NCI-H82 (cell line): ENCODE results near the gene SIRPG.
"Not testable (repeated sequence)": the region's sequence is repeated elsewhere in the genome, so short reads cannot be mapped to it uniquely, and the experiment has no call there.

ENCODE experiments used
- DNase-seq: peaks from one replicate; lab custom pipeline; 2025; lab: John Stamatoyannopoulos, UW

Gene SIRPG

DNA sequence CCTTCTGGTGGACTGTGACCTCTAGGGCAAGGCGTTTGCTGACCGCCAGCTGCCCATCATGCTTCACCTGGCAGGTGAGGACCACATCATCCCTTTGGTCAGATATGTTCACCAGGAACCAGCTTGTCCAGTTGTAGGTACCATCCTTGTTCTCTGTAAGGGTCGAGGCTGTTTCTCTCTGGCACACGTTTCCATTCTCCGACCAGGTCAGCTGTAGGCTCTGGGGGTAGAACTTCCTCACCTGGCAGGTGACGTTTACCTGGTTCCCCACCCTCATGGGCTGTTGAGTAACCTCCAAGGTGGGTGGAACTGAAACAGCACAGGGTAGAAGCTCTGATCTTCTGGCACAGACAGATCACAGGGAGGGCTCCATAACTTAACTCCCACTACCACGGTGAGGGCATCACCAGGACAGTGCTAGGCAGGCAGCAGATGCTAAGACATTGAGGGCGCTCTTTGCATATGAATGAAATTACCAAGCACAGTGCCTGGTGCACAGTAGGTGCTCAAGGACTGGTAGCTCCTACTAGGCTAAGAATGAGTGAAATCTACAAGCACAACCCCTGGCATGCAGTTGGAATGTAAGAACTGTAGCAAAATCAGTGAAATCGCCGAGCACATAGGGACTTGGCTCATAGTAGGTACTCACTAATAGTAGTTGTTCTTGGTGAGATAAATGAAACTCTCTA, 22.1 kb downstream of the SIRPG start:
- DNase-seq: no peak

DNA sequence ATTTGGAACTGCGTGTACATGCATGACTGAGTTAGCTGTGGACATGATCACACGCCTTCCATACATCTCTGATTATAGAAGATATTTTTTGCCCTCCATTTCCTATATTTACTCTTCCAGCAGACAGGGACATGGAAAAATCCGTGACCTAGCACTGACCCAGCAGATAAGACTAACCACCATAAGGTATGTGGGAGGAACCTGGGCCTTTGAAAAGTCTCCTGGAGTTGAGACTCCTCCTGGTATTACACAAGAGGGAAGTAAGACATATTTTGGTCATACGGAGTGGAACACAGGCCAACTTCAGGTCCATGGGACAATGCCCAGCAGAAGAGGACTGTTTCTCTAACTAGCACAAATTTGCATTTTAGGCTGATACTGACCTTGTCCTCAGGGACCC, 24.0 kb downstream of the SIRPG start:
- DNase-seq: no peak

DNA sequence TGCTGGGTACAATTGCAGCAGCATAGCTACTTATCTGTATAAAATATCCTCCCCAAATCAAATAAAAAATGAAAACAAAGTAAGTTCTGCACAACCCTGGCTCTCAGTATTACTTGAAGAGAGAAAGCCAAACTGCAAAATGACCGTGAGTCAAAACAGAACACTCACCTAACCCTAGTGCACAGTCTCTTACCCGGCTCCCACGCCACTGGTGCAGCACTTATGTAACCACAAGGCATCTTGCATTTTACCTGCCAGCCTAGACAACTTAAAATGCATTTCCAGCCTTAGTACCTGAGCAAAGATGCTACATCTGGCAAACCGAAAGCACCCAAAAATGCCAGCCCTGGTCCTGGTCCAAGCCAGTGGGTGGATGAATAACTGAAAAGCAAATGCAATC, 25.4 kb downstream of the SIRPG start:
- DNase-seq: no peak

DNA sequence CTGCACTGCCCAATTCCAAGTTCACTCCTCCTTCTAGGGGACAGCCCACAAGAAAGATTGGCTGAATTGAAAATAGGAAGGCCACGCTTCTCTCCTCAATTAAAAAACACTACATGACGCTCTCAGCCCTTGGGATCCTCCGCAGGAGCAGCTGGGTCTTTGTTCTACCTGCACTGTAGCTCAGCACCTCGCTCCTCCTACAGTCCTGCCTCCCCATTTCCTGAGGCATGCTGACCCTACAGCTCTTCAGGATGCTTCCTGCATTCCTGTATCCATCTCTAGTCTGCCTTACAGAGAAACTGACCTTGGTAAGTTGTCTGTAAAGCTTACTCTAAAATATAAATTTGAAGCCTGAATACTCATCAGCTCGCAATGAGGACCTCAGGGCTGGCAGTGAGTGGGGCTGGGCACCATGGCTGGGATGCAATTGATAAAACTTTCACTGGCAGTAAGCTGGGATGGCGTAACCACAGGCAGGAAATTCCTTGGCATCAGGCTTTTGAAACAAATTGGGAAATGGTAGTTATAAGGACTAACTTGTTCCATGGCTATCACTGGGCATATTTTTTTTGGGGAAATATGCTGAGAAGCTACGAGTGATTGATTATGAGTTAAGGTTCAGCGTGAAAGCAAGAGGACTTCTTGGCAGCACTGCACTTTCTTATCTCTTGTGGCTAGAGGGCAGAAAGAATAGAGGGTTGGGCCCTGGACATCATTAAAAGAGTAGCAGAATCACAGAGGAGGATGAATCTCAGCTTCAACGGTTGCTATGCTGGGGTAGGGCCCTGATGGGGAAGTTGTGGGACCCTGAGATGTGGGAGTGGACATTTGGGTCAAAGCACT, 26.0 kb downstream of the SIRPG start:
- DNase-seq: no peak

DNA sequence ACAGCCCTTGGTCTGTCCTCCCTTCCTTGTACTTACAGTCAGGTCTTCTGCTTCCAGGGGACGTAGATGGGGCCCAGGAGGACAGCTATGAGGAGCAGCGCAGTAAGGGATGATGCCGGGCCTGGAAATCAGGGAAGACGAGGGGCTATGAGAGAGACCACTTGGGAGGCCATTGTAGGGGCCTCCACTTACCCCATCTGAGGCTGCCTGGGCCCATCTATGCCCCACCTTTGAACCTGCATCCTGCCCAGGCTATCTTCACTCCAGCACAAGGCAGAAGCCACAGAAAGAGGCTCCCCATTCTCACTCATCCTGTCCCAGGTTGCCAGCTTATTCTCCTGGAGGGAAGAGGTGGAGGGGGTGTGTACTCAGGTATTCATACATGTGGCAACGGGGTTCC, 27.4 kb downstream of the SIRPG start:
- DNase-seq: no peak

DNA sequence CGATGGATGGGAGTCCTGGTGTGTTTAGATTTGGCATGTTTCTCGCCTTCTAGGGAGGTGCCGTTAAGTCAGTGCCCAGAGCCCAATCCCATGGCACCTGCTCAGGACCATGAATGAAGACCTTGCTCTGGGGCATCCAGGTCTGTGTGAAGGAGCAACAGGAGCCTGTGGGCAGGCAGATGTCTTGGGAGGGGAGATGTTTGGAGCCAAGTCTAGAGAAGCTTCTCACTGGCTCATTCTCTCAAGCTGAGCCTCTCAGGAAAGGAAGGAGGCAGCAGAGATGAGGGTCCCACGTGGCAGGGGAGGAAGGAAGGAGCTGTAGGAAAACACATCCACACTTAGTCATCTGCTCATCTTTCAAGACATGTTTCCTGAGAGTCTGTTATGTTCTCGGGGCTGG, 28.3 kb downstream of the SIRPG start:
- no peak for DNase-seq

DNA sequence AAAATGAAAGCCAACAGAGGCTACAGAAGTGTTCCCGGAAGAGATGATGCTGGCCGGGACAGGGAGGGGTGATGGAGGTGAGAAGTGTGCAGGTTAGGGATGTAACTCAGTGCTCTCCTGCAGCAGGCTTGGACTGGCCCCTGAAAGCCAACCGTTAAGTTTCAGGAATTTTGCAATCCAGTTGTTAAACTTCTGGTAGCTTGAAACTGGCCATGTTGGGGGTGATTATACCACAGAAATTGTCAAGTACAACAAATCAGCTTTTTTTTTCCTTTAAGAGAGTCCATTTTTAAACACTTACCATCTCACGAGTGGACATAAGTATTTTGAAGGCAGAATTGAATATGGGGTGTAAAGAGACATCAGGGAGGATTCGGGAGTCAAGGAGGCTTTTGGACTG, 29.0 kb downstream of the SIRPG start:
- no peak for DNase-seq

DNA sequence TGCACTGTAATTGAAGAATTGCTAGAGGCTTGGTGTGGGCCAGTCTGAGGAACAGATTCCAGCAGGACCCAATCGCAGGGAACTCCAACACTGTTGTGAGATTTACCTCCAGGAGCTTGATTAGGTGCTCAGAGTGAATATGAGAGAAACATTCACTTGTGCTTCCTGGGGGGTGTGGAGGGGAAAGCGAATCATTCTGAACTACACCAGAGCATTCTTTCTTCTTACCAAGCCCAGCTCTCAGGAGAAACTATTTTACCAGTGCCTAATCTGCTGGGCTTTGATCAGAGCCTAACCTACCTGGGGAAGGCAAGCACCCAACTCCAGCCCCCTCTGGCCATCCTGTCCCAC, 30.4 kb downstream of the SIRPG start:
- DNase-seq: no peak

DNA sequence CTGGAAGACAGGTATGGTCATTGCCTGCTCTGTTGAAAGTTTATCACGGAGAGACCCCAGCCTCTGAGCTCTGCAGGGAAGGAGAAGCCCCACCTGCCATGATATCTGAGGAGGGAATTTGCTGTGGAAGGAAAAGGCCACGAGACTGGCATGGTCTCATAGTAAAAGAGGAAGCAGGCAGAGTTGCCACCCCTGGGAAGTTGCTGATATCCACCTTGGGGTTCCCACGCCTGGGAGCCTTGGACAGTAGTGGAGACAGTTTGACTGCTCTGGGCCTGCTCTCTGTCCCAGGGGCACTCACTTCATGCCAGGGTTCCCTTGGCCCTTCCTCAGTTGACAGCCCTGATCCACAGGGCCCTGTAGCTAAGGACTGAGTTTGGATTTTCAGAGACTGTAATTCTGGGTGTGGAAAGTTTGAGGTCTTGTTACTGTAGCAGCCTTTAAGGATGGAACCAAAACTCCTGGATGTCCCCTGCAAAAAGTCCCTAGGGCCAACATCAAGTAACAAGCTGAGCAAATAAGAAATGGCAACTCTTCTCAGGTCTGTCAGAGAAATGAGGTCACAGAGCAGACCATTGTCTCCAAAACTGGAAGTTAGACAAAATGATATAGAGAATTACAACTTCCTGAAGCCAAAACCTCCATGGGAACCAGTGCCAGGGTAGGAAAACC, 30.9 kb downstream of the SIRPG start:
- DNase-seq: no peak

DNA sequence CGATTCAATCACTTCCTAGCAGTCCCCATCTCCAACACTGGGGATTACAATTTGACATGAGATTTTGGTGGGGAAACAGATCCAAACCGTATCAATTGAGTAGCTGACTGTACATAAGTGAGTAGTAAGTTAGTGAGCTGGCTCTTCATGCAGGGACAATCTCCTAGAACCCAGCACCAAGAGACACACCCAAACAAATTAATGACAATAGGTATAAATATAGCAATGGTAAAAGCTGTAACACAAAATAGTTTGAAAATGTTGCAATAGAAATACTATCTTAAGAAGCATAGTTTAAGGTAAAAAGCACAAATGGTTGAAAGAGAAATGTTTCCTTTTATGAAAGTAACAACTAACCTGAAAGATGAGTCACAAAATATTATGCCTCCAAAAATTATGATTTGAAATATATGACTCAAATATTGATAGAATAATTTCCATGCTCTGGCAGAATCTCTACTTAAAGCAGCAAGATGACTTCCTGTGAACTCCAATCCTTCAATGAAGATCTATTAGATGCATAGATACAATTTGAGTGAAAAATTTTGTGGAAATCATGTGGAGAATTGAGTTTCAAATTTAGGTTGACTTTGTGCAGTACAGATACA, 32.4 kb downstream of the SIRPG start:
- no peak for DNase-seq

DNA sequence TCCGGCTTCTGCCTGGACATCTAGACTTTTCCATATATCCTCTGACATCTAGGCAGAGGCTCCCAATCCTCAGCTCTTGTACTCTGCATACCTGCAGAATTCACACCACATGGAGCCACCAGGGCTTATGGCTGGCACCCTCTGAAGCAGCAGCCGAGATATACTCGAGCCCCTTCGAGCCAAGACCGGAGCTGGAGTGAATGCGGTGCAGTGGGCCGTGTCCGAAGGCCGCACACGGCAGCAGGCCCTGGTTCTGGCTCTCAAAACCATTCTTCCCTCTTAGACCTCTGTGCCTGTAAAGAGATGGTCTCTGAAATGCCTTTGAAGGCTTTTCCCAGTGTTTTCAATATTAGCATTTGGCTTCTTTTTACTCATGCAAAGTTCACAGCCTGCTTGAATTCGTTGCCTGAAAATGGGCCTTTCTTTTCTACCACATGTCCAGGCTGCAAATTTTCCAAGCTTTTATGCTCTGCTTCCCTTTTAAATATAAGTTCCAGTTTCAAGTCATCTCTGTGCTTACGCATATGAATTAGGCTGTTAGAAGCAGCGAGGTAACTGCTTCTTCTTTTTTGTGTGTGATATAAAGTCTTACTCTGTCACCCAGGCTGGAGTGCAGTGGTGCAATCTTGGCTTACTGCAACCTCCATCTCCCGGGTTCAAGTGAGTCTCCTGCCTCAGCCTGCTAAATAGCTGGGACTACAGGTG, 33.9 kb downstream of the SIRPG start:
- DNase-seq: no peak

DNA sequence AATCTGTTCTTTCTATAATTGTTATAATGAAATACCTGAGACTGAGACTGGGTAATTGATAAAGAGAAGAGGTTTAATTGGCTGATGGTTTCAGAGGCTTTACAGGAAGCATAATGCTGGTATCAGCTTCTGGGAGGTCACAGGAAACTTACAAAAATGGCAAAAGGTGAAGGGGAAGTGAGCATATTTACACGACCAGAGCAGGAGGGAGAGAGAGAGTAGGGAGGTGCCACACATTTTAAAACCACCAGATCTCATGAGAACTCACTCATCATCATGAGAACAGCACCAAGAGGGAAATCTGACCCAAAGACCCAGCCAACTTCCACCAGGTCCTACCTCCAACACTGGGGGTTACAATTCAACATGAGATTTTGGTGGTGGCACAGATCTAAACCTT, 35.1 kb downstream of the SIRPG start:
- no peak for DNase-seq

DNA sequence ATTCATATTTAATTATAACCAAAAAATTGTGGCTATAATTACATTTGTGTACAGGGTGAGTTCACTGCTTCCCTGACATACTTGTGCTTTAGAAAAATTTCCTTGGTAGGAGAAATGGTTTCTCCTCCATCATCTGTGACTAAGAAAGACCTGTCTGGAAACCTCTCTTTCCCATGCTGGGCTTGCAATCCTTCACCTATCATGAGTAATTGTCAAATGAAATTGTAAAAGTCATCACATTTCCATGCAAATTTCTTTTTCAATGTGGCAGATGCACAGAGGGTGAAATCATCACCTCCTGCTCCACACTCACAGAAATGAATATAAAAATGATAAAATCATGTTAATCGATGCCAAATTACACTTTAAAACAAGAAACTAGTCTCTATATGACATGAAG, 36.3 kb downstream of the SIRPG start:
- no peak for DNase-seq

DNA sequence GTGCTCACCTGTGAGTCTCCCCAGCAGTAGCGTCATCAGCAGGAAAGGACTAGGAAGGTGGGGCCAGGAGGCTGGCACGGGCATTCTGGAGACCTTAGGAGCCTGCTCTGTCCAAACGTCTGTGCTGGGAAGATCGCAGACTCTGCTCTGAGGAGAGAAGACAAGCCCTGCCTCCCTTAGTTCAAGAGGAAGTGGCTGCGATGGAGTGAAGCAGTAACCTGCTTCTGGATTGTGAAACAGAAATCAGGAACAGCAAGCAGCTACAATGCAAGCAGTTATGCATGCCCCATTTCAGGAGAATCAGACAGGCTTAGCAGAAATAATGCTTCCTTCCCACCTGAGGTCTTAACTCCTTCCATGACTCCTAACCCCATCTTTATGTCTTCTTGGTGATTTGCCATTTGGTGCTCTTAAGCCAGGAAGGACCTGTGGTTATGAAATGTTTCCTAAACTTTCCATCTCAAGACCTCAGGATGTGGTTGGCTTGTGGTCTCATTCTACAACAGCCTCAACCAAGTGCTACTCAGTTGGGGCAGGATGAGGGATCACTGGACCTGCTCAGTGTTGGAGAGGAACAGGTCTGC, 37.6 kb downstream of the SIRPG start, which contains the start of gene SIRPB1:
Gene SIRPB1, minus strand, starts transcription at position 149 of the 584 bp plus-strand sequence. Its CDS starts 65 bp downstream, at position 84.
- DNase-seq: no peak

DNA sequence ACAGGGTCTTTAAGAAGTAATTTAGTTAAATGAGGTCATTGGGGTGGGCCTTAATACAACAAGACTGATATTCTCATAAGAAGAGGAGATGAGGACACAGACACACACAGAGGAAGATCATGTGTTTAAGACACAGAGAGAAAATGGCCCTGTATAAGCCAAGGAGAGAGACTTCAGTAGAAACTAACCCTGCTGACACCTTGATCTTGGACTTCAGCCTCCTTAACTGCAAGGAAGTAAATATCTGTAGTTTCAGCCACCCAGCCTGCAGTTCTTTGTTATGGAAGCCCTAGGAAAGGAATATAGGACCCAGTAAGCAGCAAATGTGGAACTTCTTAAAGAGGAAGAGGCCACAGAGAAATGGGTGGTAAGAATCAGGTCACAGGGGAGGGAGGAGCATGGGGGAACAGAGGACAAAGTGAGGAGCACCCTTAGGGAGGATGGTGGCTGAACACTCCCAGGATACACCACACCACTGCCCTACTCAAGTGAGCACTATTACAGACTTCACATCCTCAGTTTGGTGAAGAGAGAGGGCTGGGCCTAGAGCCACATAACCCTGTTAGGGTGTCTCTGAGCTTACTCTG, 38.5 kb downstream of the SIRPG start:
- no peak for DNase-seq

DNA sequence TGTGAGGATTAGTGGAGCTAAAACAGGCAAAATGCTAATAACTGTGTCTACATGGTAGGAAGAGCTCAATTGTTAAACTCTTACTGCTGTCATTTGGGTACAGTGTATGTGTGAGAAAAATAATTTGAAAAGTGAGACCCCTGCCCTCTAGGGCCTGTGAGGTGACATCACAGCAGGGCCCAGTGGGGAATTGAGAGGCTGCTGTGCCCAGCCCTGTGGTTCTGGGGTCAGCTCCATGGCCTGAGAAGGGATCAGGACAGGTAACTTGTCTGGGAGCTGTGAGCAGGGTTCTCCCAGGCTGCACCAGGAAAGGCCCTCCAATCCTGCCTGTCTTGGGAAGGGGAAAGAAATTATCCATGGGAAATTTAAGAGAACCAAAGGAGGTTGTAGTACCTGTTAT, 39.1 kb downstream of the SIRPG start:
- no peak for DNase-seq

DNA sequence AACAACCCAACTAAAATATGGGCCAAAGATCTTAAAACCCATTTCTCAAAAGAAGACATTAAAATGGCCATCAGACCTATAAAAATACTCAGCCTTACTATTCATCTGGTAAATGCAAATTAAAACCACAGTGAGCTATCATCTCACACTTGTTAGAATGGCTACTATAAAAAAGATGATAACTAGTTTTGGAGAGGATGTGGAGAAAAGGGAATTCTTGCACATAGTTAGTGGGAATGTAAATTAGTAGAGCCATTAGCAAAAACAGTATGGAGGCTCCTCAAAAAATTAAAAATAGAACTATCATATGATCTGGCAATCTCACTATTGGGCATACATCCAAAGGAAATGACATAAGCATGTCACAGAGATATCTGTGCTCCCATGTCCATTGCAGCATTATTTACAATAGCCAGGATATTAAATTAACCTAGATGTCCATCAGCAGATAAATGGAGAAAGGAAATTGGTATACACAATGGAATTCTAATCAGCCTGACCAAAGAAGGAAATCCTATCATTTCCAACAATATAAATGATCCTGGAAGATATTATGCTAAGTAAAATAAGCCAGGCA, 40.6 kb downstream of the SIRPG start:
- no peak for DNase-seq

DNA sequence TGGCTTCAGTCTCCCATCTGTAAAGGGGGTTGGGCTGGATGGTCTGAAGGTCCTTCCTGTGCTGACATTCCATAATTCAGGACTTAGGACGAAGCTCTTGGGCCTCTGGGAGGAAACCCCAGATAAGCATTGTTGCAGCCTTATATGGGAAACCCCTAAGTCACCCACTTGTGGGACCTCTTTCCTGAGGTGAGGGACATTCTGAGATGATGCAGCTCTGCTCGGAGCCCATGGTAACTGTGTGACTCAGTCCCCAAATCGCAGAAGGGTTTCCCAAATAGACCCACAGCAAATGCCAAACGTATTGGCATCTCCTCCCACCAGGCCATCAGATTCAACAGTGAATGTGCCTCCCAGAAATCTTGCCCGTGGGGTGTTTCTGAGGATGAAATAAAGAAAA, 47.2 kb downstream of the SIRPG start:
- DNase-seq: not testable (repeated sequence)

DNA sequence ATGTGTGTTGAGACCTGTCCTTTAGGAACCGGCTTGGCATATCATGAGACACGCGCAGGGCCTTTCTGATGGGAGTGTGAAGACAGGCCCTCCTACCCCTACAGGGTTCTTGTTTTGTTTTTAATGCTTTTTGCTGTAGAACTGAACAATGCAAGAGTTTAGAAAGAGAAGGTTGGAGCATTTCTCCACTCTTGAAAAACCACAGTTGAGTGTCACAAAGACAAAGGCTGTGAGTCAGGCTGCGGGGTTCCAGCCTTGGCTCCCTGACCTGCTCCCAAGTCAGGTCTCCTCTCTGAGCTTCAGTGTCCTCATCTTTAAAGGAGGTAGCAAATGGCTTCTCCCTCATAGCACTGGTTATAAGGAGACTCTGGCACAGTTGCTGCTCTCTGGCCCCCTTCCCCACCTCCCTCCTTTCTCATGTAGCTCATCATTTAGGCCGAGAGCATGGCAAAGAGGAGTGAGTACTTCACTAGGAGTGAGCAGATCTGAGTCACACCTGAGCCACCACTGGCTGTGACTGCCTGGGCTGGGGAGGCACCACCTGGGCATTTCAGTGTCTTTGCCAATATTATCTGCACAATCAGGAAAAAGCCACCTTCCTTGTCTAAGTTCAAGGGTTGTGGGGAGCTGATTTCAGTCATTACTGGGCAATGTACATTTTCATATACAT, 48.8 kb downstream of the SIRPG start:
- not testable (repeated sequence) for DNase-seq

DNA sequence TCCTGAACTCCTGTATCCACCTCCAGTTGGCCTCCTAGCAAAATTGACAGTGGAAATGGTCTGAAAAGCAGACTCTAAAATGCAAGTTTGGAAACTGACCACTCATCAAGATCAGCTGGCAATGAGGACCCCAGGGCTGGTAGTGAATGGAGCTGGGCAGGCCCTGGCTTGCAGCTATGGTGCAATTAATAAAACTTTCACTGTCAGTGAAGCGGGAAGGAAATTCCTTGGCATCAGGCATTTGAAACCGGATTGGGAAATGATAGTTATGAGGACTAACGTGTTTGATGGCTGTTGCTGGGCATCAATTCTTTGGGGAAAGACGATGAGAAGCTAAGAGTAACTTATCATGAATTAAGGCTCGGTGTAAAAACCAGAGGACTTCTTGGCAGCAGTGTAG, 56.8 kb downstream of the SIRPG start:
- DNase-seq: no peak
